MM.1S (cell line): ENCODE results near the gene COPS8.

Experiments used
- EZH2phosphoT487 ChIP-seq: fragments of 300-600 bp; sonication (generic); IDR thresholded peaks from 2 replicates; pipeline ENCODE4 v1.6.1; 2018; ENCODE audit warnings: antibody characterized with exemption, low read length
- TF ChIP-seq, protein P1 (sequence below): fragments of 300-600 bp; sonication (generic); IDR thresholded peaks from 2 replicates; pipeline ENCODE4 v1.5.1; 2016; ENCODE audit warnings: antibody characterized with exemption, low read length, mixed read lengths

DNA sequence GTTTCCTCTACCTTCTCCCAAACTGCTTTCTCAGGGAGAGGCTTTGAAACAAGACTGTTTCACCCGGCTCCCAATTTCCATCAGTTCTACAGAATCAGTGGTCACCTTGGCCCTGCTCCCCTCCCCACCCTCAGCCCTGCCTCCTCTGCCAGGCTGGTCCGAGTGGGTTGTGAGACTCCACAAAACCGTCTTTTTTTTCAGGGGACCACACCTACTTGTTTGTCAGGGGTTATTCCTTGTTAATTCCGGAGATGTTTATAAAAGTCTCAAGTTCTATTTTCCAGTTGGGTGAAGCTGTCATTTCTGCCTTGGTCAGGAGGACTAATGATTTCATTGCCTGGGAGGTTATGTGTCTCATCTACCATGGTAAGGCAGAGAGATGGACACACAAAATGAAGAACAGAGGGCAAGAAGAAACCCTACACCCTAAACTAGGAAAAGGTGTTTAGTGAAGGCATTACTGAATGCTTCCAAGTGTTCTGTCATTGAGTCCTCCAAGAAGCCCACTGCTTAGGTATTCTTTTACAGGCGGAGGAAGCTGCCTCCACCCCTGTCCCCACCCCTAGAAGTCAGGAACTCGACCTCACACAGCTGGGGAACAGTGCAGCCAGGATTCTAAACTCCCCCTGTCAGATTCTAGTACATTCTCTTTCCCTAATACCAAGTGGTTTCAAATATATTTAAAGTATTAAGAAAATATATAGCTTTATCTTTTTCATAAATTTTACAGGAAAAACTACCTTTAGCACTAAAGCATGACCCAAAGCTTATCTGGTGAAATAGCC lies 46.3 kb downstream of the COPS8 start:
- TF ChIP-seq EZH2phosphoT487, result no peak
- TF ChIP-seq, protein P1, sequence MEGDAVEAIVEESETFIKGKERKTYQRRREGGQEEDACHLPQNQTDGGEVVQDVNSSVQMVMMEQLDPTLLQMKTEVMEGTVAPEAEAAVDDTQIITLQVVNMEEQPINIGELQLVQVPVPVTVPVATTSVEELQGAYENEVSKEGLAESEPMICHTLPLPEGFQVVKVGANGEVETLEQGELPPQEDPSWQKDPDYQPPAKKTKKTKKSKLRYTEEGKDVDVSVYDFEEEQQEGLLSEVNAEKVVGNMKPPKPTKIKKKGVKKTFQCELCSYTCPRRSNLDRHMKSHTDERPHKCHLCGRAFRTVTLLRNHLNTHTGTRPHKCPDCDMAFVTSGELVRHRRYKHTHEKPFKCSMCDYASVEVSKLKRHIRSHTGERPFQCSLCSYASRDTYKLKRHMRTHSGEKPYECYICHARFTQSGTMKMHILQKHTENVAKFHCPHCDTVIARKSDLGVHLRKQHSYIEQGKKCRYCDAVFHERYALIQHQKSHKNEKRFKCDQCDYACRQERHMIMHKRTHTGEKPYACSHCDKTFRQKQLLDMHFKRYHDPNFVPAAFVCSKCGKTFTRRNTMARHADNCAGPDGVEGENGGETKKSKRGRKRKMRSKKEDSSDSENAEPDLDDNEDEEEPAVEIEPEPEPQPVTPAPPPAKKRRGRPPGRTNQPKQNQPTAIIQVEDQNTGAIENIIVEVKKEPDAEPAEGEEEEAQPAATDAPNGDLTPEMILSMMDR, result no peak
